K562 (cell line): ENCODE data around the gene FLVCR2.

Experiments
- PRDM10 ChIP-seq: fragments of 450-650 bp; IDR thresholded peaks from 2 replicates; pipeline ENCODE4 v1.6.1; 2018; ENCODE audit not compliant: partially characterized antibody
- SP1 ChIP-seq: sonication (generic); formaldehyde crosslinking; IDR thresholded peaks from 2 replicates; pipeline ENCODE4 v1.8.1; 2022; ENCODE audit warnings: mild to moderate bottlenecking, missing genetic modification reagents
- TCF7 ChIP-seq: sonication (generic); IDR thresholded peaks from 2 replicates; pipeline ENCODE4 v1.6.1; 2016; ENCODE audit warnings: antibody characterized with exemption, borderline replicate concordance

DNA sequence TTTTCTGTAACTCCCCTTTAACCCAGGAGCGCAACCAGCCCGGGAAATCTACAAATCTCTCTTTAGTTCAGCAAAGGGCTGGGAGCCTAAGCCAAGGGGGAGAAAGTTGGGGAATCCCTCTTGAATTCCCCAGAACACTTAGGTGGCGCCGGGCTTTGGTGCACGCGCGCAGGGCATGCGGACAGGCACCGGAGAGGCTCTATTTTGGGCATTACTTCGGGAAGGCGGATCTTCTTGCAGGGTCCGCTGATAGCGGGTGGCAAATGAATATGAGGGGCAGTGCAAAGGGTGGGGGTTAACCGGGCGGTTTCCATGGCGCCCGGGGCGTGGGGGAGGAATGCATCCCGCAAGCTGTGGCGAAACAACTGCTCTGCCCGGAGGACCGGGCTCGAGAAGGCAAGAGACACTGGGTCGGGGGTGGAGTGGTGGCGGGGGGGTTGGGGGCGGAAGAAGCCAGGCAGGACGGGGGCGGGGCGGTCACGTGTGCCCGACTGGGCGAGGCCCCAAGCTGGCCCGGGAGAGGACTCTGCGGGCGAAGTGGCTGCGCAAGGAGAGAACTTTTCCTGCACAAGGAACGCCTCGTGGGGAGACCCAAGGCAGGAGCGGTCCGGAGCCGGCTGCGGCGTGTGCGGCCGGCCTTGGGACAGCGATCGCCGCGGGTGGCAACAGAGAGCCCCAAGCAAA, at the start of gene FLVCR2:
- TF ChIP-seq PRDM10 (no peak), SP1 (CRISPR knock-in tag) (no peak), TCF7 (no peak)
